ENCODE measurements around the gene MFSD2A.

Gene MFSD2A

GRCh38 chr1:39917825-39918224 is 37.1 kb upstream of the MFSD2A start:
- TF ChIP-seq CTCF (conservative IDR thresholded peaks at IDR 0.05), result no peak
- H3K27ac ChIP-seq, result no peak overlapping the region

GRCh38 chr1:39919545-39919944 is 35.4 kb upstream of the MFSD2A start:
- H3K27ac ChIP-seq, result no peak overlapping the region
- peak; percentile 84 for TF ChIP-seq CTCF (conservative IDR thresholded peaks at IDR 0.05)

- H3K27ac ChIP-seq, result no peak overlapping the region
- TF ChIP-seq CTCF (conservative IDR thresholded peaks at IDR 0.05), result no peak
Measured at GRCh38 chr1:39922251-39922688, 32.7 kb upstream of the MFSD2A start.

GRCh38 chr1:39925721-39926342 is 29.1 kb upstream of the MFSD2A start:
- no peak overlapping the region for H3K27ac ChIP-seq
- TF ChIP-seq CTCF (conservative IDR thresholded peaks at IDR 0.05), result no peak

- TF ChIP-seq CTCF (conservative IDR thresholded peaks at IDR 0.05), result no peak
- no peak overlapping the region for H3K27ac ChIP-seq
Measured at GRCh38 chr1:39926343-39926793, 28.6 kb upstream of the MFSD2A start.

GRCh38 chr1:39926820-39927219 is 28.1 kb upstream of the MFSD2A start:
- TF ChIP-seq CTCF (conservative IDR thresholded peaks at IDR 0.05), result no peak
- no peak overlapping the region for H3K27ac ChIP-seq

- H3K27ac ChIP-seq, result no peak overlapping the region
- TF ChIP-seq CTCF (conservative IDR thresholded peaks at IDR 0.05), result no peak
Measured at GRCh38 chr1:39927538-39927937, 27.4 kb upstream of the MFSD2A start.
